Ishikawa (cell line): Measurements from ENCODE around the gene ARHGAP26.

Source experiments
- CEBPB ChIP-seq: IDR thresholded peaks from 2 replicates; pipeline ENCODE4 v1.6.1; 2012
- EGR1 ChIP-seq: IDR thresholded peaks from 2 replicates; pipeline ENCODE4 v1.6.1; 2012
- FOXM1 ChIP-seq: IDR thresholded peaks from 2 replicates; pipeline ENCODE4 v1.6.1; 2012; ENCODE audit warnings: low read depth, borderline replicate concordance
- TAF1 ChIP-seq: IDR thresholded peaks from 2 replicates; pipeline ENCODE4 v1.6.1; 2012; ENCODE audit warnings: low read depth, mild to moderate bottlenecking

GRCh38 chr5:143155455-143155854 lies 385.3 kb downstream of the ARHGAP26 start:
- TF ChIP-seq TAF1 (no peak), EGR1 (no peak), CEBPB (no peak), FOXM1 (no peak)
